Neutrophil (primary cell): ENCODE data around the gene ARHGEF4.

Experiments
- H3K27ac ChIP-seq: fragments of 200-600 bp; sonication (generic); 2 replicates; pipeline ENCODE4 v1.5.1; 2016; ENCODE audit warnings: mild to moderate bottlenecking, moderate library complexity
- H3K27me3 ChIP-seq: fragments of 200-600 bp; sonication (generic); 2 replicates; pipeline ENCODE4 v1.6.0; 2016; ENCODE audit warnings: mild to moderate bottlenecking
- H3K36me3 ChIP-seq: fragments of 200-600 bp; sonication (generic); 2 replicates; pipeline ENCODE4 v1.5.1; 2017
- H3K4me1 ChIP-seq, 2 experiments: fragments of 200-600 bp in 1 of 2; sonication (generic) in 1 of 2; 1 replicate in 1 of 2; 2 replicates in 1 of 2; pipeline versions ENCODE4 v1.5.1 to v1.6.1; 2013 to 2016; ENCODE audit warnings: low read depth in 1 of 2, low read length in 1 of 2, mild to moderate bottlenecking in 1 of 2, moderate library complexity in 1 of 2; ENCODE audit not compliant: control insufficient read depth in 1 of 2, insufficient read depth in 1 of 2
- H3K4me3 ChIP-seq, 2 experiments: fragments of 200-600 bp in 1 of 2; sonication (generic) in 1 of 2; 1 replicate in 1 of 2; 2 replicates in 1 of 2; pipeline ENCODE4 v1.5.1; 2013 to 2016; ENCODE audit warnings: low read depth in 1 of 2, low read length in 1 of 2, mild to moderate bottlenecking in 1 of 2, moderate library complexity in 1 of 2
- H3K9me3 ChIP-seq: fragments of 200-600 bp; sonication (generic); 2 replicates; pipeline ENCODE4 v1.5.1; 2016
- CTCF ChIP-seq: fragments of 200-600 bp; sonication (generic); IDR thresholded peaks from 2 replicates; pipeline ENCODE4 v1.5.1; 2016; ENCODE audit warnings: antibody characterized with exemption

ARHGEF4 gene

GRCh38 chr2:130824492-130825061 is 12.1 kb upstream of the ARHGEF4 start:
- Histone ChIP-seq H3K4me1 (no peaks in the 10 kb centered on the region), H3K27me3 (peaks cover 15% of the 10 kb centered on the region), H3K36me3 (no peaks in the 10 kb centered on the region), H3K27ac (no peak overlapping the region), H3K4me3 (no peak overlapping the region), H3K9me3 (no peaks in the 10 kb centered on the region)
- no peak for TF ChIP-seq CTCF

- no peak overlapping the region for H3K27ac ChIP-seq
- H3K9me3 ChIP-seq, result no peaks in the 10 kb centered on the region
- H3K36me3 ChIP-seq, result no peaks in the 10 kb centered on the region
Observed at GRCh38 chr2:130825231-130825965, 11.3 kb upstream of the ARHGEF4 start.

GRCh38 chr2:130825966-130826253 is 10.8 kb upstream of the ARHGEF4 start:
- no peaks in the 10 kb centered on the region for H3K9me3 ChIP-seq
- no peaks in the 10 kb centered on the region for H3K4me1 ChIP-seq
- H3K27ac ChIP-seq, result no peak overlapping the region
- no peaks in the 10 kb centered on the region for H3K36me3 ChIP-seq
- no peak overlapping the region for H3K4me3 ChIP-seq
- TF ChIP-seq CTCF, result no peak
- H3K27me3 ChIP-seq, result peaks cover 2% of the 10 kb centered on the region

More at GRCh38 chr2:130825231-130825965, 11.3 kb upstream of the ARHGEF4 start:
- TF ChIP-seq CTCF, result no peak
- Histone ChIP-seq H3K27me3 (peaks cover 7% of the 10 kb centered on the region), H3K4me3 (no peak overlapping the region), H3K4me1 (no peaks in the 10 kb centered on the region)

- Histone ChIP-seq H3K4me1 (no peaks in the 10 kb centered on the region), H3K27ac (no peak overlapping the region)
Observed at GRCh38 chr2:130826419-130826818, 10.3 kb upstream of the ARHGEF4 start.

GRCh38 chr2:130826821-130827501 is 9.8 kb upstream of the ARHGEF4 start:
- no peak overlapping the region for H3K27ac ChIP-seq

More at GRCh38 chr2:130826419-130826818, 10.3 kb upstream of the ARHGEF4 start:
- Histone ChIP-seq H3K4me3 (no peak overlapping the region), H3K9me3 (no peaks in the 10 kb centered on the region), H3K27me3 (no peaks in the 10 kb centered on the region), H3K36me3 (no peaks in the 10 kb centered on the region)
- TF ChIP-seq CTCF, result no peak

More at GRCh38 chr2:130826821-130827501, 9.8 kb upstream of the ARHGEF4 start:
- Histone ChIP-seq H3K9me3 (no peaks in the 10 kb centered on the region), H3K4me1 (no peaks in the 10 kb centered on the region), H3K4me3 (no peak overlapping the region), H3K27me3 (no peaks in the 10 kb centered on the region), H3K36me3 (no peaks in the 10 kb centered on the region)
- no peak for TF ChIP-seq CTCF
